Activated CD4-positive, alpha-beta T cell treated with anti-CD3 and anti-CD28 coated beads, Interleukin-2, Interleukin-6, amounts not matched to agents 100 ng/mL and 50 ng/mL, durations not matched to agents 16 hours and 8 hours (primary cell): ENCODE results near the gene QTRT2.

Source experiments
- DNase-seq: peaks from one replicate; pipeline ENCODE4 v3.0.0-alpha.2; 2020

Gene QTRT2

GRCh38 chr3:114079761-114080160, 23.2 kb downstream of the QTRT2 start:
- no peak for DNase-seq

- DNase-seq: no peak
Observed at GRCh38 chr3:114080201-114080600, 23.7 kb downstream of the QTRT2 start.

DNA sequence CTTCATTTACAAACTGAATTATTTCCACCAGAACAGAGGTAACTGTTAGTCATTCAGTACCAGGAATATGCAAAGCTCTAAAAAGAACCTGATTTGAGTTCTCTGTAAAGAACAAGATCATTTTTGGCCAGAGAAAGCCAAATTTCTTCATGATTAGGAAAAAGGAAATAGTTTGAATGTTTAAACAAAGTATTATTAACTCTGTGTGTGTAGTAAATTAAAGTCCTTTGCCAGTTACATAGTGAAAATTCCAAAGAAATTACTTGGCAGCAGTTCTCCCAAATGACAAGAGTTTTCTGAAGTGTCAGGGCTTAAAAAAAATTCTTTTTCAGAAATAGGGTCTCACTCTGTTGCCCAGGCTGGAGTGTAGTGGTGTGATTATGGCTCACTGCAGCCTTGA, 24.5 kb downstream of the QTRT2 start:
- no peak for DNase-seq

DNA sequence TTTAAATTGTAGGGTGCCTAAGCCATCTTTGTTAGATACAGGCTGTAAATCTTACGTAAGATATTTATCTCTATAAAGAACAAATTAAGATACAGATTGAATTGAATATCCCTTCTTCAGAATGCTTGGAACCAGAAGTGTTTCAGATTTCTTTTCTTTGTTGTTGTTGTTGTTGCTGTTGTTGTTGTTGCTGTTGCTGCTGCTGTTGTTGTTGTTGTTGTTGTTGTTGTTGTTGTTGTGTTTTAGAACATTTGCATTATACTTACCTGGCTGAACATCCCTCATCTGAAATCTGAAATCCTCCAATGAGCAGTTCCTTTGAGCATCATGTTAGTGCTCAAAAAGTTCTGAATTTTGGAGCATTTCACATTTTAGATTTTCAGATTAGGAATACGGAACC, 26.6 kb downstream of the QTRT2 start:
- no peak for DNase-seq

- no peak for DNase-seq
Observed at GRCh38 chr3:114086356-114086755, 29.8 kb downstream of the QTRT2 start.

GRCh38 chr3:114089675-114090074, 33.1 kb downstream of the QTRT2 start:
- DNase-seq: no peak

GRCh38 chr3:114092151-114093015, 35.8 kb downstream of the QTRT2 start:
- DNase-seq: no peak

DNA sequence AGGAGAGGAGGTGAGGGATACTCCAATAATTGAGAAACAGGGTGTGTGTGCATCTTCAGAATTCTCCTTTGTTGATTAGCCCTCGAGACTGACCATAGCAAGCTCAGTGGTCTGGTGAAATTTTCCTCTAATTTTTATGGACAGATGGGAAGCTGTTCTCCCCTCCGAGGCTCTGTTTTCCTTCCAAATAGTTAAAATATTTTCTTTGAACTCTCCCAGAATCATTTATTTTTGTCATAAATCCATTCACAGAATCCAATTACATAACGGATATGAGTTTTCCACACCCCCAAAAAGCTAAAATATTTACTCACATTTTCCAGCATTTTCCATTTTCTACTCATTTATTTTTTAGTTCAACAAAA, 36.5 kb downstream of the QTRT2 start:
- DNase-seq: no peak

GRCh38 chr3:114093596-114093995, 37.1 kb downstream of the QTRT2 start:
- no peak for DNase-seq

- DNase-seq: no peak
Observed at GRCh38 chr3:114095796-114096195, 39.3 kb downstream of the QTRT2 start.

DNA sequence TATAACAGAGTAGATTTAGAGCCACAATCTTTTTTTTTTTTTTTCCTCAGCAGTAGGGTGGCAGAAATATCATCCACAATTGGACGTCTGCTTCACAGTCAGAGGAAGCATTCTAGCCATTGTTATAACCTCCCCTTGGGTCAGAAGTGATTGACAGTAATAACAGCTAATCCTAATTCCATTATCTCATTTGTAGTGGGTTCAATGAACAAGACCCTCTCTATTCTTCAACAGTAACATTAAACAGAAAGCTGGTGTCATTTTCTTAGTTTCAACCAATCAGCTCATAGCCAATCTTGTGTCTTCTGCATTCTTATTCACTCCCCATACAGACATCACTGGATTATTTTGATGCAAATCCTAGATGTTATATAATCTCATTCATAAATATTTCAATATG, 44.6 kb downstream of the QTRT2 start:
- DNase-seq: no peak

DNA sequence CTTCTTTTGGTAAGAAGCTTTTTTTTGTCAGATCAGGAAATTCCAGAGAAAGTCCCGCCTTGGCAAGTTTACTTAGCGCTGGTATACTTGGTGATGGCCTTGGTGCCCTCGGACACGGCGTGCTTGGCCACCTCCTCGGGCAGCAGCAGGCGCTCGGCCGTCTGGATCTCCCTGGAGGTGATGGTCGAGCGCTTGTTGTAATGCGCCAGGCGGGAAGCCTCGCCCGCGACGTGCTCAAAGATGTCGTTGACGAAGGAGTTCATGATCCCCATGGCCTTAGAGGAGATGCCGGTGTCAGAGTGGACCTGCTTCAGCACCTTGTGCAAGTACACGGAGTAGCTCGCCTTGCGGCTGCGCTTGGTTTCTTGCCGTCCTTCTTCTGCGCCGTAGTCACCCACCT, 46.6 kb downstream of the QTRT2 start:
- no peak for DNase-seq

DNA sequence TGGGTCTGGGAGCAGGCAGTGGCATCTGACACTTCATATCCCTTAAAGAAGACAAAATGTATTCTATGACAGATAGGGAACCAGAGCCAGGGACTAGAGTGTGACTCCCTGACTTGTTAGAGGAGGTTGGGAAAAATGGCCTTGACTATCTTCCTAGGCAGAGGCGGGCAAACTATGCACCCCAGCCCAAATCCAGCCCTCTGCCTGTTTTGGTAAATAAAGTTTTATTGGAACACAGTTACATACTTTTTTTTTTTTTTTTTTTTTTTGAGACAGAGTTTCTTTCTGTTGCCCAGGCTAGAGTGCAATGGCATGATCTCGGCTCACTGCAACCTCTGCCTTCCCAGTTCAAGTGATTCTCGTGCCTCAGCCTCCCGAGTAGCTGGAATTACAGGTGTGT, 47.3 kb downstream of the QTRT2 start:
- DNase-seq: no peak

DNA sequence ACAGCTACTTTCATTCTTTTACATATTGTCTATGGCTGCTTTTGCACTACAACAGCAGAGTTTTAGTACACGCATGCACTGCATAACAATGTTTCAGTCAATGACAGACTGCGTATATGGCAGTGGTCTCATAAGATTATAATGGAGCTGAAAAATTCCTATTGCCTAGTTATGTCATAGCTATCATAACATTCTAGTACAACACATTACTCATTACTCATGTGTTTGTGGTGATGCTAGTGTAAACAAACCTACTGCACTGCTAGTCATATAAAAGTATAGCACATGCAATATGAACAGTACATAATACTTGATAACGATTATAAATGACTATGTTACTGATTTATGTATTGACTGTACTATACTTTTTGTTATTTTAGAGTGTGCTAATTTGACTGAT, 47.9 kb downstream of the QTRT2 start:
- DNase-seq: no peak

DNA sequence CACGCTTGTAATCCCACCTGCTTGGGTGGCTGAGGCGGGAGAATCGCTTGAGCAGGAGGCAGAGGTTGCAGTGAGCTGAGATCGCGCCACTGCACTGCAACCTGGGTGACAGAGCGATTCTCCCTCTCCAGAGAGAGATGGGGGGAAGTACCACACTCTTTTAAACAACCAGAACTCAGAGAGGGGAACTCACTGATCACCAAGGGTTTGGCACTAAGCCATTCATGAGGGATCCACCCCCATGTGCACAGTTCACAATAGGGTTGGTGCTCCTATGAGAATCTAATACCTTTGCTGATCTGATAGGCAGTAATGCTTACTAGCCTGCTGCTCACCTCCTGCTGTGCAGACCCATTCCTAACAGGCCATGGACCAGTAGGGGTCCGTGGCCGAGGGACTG, 51.6 kb downstream of the QTRT2 start:
- DNase-seq: no peak

- no peak for DNase-seq
Observed at GRCh38 chr3:114110439-114110838, 53.9 kb downstream of the QTRT2 start.

DNA sequence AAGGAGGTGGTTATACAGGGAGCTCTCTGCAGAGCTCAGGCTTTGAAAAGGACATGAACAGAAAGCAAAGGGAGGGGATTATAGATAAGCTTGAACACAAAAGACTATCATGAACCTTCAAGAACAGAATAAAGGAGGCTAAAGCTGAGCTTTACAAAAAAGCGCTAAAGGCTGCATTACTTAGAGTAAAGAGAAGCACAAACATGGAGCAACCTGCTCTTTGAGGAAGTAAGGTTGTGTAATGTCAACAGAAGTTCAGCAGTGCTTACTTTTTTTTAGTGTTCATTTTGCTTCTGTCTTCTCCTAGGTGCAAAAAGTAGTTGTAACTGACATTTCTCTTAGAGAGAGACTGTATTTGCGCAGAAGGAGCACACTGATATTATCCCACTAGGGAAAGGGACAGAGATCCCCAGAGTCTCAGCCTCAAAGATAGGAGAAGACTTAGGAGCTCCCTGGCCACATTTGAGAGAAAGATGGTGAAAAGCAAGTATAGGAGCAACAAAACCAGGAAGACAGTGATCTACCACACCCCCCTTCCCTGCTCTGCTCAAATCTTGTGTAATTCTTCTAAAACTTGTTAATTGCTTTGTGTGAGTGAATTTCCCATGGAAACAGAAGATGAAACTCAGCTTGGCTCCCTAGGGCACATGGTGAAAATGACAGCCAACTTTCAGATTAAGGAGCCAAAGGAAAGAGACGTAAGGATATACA, 54.7 kb downstream of the QTRT2 start:
- no peak for DNase-seq

GRCh38 chr3:114112696-114113095, 56.2 kb downstream of the QTRT2 start:
- DNase-seq: no peak

DNA sequence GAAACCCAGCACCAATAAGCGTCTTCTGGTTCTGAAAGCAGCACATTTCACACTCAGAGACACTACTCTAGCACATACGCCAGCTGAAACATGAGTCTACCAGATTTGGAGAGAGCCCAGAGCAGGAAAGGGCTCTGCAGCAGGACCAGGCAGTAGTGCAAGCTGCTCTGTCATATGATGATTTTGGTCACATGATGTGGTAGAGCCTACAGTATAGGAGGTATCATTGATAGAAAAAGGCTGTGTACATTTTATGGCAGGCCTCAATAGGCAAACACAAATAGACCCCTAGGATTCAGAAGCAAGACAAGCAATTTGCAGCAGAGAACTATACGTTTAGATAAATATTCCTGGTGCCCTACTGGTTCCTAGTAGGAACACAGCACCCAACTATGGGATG, 58.2 kb downstream of the QTRT2 start:
- DNase-seq: no peak

- no peak for DNase-seq
Observed at GRCh38 chr3:114115143-114115542, 58.6 kb downstream of the QTRT2 start.

DNA sequence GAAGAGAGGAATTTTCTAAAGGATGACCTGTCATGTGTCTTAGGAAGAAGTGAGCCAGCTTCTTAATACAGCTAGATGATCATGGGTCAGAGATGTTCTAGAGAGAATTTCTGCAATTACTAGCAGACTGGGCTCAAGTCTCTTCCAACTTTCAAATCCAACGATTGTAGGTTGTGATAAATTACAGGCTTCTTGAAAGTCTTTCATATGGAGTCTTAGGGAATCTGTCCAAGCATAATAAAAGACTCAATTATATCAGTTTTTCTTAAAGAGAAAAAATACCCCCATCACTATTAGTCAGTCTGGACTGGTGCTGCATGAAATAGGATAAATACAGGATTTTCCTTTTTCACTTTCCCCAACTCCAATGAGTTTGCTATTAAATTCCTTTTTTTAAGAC, 63.2 kb downstream of the QTRT2 start:
- no peak for DNase-seq

- DNase-seq: no peak
Observed at GRCh38 chr3:114120211-114120610, 63.7 kb downstream of the QTRT2 start.

DNA sequence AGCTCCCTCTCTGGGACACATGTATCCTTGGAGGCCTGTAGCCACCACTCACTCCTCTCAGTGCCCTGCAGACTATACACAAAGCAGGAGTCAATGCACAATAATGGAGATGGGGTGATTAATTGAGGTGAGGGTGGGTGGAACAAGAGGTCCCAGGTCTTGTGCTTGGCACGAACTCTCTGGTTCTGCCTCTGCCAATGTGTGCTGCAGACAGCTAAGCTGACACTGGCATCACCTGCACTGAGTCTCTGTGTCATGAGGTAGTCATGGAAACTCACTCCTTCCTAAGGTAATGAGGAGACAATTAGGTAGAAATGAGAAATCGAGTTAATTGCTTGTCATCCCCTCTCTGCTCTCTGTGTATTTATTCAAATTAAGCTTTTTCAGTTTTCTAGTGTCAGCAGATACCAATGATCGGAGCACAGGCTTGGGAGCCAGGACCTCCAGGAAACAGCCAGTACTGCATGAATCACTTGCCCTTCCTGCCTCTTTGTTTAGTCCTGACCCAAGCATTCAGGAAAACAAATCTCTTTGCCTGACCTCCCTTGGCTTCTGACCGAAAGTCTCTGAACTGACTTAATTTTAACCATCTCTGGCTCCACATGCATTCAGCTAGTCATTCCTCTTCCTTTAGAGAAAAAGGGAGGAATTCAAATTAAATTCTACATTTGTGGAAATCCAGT, 65.6 kb downstream of the QTRT2 start:
- no peak for DNase-seq

- DNase-seq: no peak
Observed at GRCh38 chr3:114126461-114126860, 69.9 kb downstream of the QTRT2 start.
